ENCODE measurements around the gene KIF18A. TPM values are rescaled to one million over a fixed set of nuclear protein-coding genes. Genes with fewer than 3 reads are reported as not detected.

KIF18A gene
- total RNA-seq, 1 experiment from 2014 or later, result 16.1 TPM

DNA sequence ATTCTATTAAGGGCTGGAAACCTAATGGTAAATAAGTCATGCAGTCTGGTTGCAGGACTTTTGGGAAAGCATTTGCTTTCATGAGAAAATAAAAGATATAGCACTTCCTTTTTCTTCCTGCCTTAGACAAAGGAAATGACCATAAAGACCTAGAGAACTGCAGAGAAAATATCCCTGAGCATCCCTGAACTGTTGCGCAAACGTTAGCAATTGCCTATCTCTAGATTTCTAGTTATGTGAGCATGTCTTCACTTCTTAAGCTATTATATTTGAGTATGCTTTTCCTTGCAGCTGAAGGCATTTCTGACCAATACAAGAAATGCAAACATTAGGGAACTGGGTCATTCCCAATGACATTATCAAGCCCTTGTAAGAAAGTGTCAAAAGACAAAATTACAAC is 110.6 kb downstream of the KIF18A start:
- in situ Hi-C loops (cut with HindIII; ENCODE audit: low pct_unique_long_range_greater_than_20kb, low sequenced_read_pairs), result no loop called here

DNA sequence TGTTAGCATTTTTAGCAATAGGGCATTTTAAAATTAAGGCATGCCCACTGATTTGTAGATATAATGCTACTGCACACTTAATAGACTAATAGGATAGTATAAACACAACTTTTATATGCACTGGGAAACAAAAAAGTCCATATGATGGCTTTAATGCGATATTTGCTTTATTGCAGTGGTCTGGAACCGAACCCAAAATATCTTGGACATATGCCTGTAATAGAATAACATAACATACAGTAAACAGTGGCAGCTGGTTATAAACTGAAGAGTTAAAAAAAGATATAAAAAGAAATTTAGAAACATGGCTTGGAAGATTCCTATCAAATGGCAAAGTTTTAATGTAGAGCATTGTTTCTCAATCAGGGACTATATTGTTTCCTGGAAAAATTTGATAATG is 111.9 kb downstream of the KIF18A start:
- DNase-seq (ENCODE audit: low read depth, low spot score), result no peak
- in situ Hi-C loops (cut with HindIII; ENCODE audit: low pct_unique_long_range_greater_than_20kb, low sequenced_read_pairs), result no loop called here

More for the DNA sequence above, 110.6 kb downstream of the KIF18A start:
- DNase-seq (ENCODE audit: low read depth, low spot score), result no peak

DNA sequence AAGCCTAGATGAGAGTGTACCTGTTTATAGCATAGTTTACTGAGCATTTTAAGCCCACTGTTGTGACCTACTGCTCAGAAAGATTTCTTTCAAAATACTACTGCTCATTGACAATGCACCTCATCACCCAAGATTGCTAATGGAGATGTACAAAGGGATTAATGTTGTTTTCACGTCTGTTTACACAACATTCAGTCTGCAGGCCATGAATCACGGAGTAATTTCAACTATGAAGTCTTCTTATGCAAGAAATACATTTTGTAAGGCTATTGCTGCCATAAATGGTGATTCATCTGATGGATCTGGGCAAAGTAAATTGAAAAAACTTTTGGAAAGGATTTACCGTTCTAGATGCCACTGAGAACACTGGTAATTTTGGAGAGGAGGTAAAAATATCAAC is 112.9 kb downstream of the KIF18A start:
- DNase-seq (ENCODE audit: low read depth, low spot score), result no peak
- in situ Hi-C loops (cut with HindIII; ENCODE audit: low pct_unique_long_range_greater_than_20kb, low sequenced_read_pairs), result no loop called here

DNA sequence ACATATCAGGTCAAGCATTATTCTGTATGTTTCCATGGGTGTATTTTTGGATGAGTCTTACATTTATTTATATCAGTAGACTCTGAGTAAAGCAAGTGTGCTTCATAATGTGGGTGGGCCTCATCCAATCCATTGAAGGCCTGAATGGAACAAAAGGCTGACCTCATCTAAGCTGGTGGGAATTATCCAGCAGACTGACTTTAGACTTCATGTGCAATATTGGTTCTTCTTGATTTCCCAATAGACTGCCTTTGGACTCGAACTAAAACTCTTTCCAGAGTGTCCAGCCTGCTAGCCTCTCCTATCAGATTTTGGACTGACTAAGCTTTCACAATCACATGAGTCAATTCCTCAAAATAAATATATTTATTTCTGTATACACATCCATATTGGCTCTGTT is 116.2 kb downstream of the KIF18A start:
- in situ Hi-C loops (cut with HindIII; ENCODE audit: low pct_unique_long_range_greater_than_20kb, low sequenced_read_pairs), result no loop called here
- DNase-seq (ENCODE audit: low read depth, low spot score), result no peak

- in situ Hi-C loops (cut with HindIII; ENCODE audit: low pct_unique_long_range_greater_than_20kb, low sequenced_read_pairs), result no loop called here
- DNase-seq (ENCODE audit: low read depth, low spot score), result no peak
Measured at GRCh38 chr11:27977527-27977926, 130.4 kb downstream of the KIF18A start.

- in situ Hi-C loops (cut with HindIII; ENCODE audit: low pct_unique_long_range_greater_than_20kb, low sequenced_read_pairs), result no loop called here
Measured at GRCh38 chr11:27977031-27977430, 130.9 kb downstream of the KIF18A start.

DNA sequence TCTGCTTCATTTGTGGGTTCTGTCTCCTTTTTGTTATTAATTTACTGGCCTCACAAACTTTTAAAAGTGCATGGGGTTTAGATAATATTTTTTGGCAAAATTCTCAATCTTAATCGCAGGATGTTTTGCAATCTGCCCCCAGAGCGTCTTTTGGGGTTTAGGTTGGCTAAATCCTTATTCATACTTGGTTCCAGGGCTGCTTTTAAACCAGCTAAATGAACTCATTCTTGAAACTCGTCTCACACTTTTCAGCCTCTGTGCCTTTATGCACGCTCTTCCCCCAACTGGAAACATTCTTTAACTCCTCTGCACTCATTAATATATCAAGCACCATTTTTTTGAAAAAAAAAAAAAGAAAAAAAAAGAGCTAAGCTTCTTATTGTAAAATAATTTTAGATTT is 131.7 kb downstream of the KIF18A start:
- no peak for DNase-seq (ENCODE audit: low read depth, low spot score)
- in situ Hi-C loops (cut with HindIII; ENCODE audit: low pct_unique_long_range_greater_than_20kb, low sequenced_read_pairs), result no loop called here

More at GRCh38 chr11:27977031-27977430, 130.9 kb downstream of the KIF18A start:
- peak; percentile 8 for DNase-seq (ENCODE audit: low read depth, low spot score)

- no peak for DNase-seq (ENCODE audit: low read depth, low spot score)
- in situ Hi-C loops (cut with HindIII; ENCODE audit: low pct_unique_long_range_greater_than_20kb, low sequenced_read_pairs), result no loop called here
Measured at GRCh38 chr11:27973851-27974536, 134.0 kb downstream of the KIF18A start.

DNA sequence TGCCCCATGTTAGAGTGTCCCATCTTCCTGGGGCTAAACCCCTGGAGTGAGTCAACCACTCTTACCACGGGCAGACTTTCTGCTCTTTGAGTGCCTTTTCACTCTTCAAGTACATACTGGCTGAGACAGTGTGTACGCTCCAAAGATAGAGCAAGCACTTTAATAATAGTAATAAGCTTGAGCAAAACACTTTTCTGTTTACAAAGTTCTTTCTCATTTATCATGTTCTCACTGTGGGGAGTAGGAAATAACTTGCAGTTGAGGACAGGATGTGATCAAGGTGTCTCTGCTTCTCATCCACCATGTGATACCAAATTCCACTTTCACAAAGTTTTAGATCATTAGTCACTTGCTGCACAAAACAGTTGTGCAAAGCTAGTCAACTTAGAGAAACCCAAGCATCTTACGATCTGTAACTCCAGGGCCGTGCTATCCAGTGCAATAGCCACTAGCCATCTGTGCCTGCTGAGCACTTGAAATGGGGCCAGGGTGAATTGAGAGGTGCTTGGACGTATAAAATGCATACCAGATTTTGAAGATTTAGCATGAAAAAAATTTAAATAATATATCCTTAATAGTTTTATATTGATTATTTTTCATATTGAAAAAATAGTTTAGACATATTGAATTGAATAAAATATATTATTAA is 135.3 kb downstream of the KIF18A start:
- in situ Hi-C loops (cut with HindIII; ENCODE audit: low pct_unique_long_range_greater_than_20kb, low sequenced_read_pairs), result no loop called here
- DNase-seq (ENCODE audit: low read depth, low spot score), result no peak

GRCh38 chr11:27971171-27971570 is 136.8 kb downstream of the KIF18A start:
- in situ Hi-C loops (cut with HindIII; ENCODE audit: low pct_unique_long_range_greater_than_20kb, low sequenced_read_pairs), result no loop called here
- no peak for DNase-seq (ENCODE audit: low read depth, low spot score)

Small RNA genes lying within 50 kb of the gene (small RNA-seq; reads per million reads assigned to genes)
- gene AC023206.1, result 0 reads per million in 2 experiments
- gene MIR610, result 0 reads per million in 2 experiments

Other genes with a start within 250 kb of the KIF18A start
- 18.4 and 19.1 TPM in 2 replicates for gene METTL15, start 232 bp upstream of the KIF18A start, total RNA-seq (2014; rRNA removed; shearing (Covaris generic))

Data from SK-MEL-5 (cell line).